GM20431 (cell line): ENCODE measurements around the gene LANCL3.

ENCODE experiments used
- in situ Hi-C: fragments of 300-500 bp; cut with MseI, MboI; formaldehyde crosslinking; loops from one replicate; pipeline ENCODE4 v1.15.0; 2020; ENCODE audit warnings: low sequenced_read_pairs; ENCODE audit not compliant: unreplicated experiment

The LANCL3 gene

DNA sequence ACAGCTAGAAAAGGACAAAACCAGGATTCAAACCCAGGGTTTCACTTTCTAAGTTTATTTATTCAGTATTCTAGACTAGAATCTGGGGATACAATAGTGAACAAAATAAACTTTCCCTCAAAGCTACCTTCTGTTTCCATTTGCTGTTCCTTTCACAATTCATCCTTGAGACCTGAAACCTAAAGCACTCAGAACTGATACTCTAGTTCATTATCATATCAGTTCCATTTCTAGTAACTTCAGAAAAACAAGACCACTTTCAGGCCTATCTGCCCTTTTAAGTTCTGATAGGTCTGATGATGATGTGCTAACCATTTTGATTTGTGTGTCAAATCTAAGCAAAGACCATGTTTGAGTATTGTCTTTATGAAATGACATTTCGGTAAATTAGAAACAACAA is 106.3 kb downstream of the LANCL3 start:
- in situ Hi-C loops = no loop called here

DNA sequence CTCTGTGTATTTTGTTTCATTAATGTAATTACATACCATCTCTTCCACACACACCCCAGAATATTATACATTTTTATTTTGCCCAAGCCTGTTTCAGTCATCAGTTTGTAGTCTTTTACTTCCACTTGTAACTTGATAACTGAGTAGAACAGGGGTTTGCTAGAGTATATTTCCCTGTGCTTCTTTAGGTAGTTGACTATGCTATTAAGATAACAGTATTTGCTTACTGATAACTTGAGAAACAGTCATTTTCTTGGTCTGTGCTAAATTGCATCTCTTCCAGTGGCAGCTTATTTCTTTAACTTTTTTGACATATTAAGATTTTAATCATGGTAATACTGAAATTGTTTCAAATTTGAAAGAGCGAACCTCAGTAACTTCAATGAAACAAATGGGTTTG is 107.1 kb downstream of the LANCL3 start:
- in situ Hi-C loops = no loop called here

DNA sequence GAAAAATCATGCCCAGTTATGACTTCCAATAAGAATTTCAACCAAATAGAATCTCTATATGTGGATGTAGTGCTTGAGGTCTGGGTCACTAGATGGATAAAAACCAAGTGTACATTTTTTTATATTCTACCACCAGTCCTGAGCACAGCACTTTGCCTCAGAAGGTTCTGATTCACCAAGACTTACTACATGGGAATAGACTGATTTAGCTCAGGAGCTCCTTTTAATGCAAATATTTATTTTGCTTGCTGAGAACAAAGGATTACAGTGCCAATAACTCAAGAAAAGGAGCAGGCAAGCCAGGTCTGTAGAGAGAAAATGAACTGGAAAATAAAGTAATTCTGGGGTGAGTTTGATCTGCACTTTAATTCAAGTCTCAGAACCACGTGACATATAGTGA is 107.8 kb downstream of the LANCL3 start:
- in situ Hi-C loops = no loop called here

GRCh38 chrX:37679888-37680287 is 108.4 kb downstream of the LANCL3 start:
- in situ Hi-C loops = no loop called here

- in situ Hi-C loops = no loop called here
Measured at GRCh38 chrX:37684426-37684825, 113.0 kb downstream of the LANCL3 start.

- in situ Hi-C loops = no loop called here
Measured at GRCh38 chrX:37684973-37685372, 113.5 kb downstream of the LANCL3 start.

- in situ Hi-C loops = no loop called here
Measured at GRCh38 chrX:37685381-37686359, 114.2 kb downstream of the LANCL3 start, which contains the start of gene XK. Gene XK (plus strand): TSS chrX:37685791. CDS start chrX:37685962, 171 bp downstream.

- in situ Hi-C loops = no loop called here
Measured at GRCh38 chrX:37686369-37686995, 115.0 kb downstream of the LANCL3 start.

- in situ Hi-C loops = no loop called here
Measured at GRCh38 chrX:37686996-37687395, 115.5 kb downstream of the LANCL3 start.

GRCh38 chrX:37690119-37690518 is 118.7 kb downstream of the LANCL3 start:
- in situ Hi-C loops = no loop called here

DNA sequence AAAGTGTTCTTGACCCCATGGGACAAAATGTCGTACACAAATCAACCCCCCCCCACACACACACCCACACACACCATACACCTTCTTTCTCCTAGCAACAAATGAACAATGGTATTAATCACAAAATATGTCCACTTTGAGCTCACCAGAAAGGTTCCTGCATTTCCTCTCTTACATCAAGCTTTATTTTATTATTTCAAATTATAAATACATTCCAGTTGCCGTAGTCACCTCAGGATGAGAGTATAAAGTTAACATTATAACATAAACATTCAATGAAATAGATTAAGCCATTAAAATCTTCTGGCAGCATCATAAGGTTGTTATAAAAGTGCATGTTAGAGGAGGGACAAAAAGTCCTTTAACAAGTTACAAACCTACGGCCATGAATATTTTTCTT is 121.5 kb downstream of the LANCL3 start:
- in situ Hi-C loops = no loop called here

- in situ Hi-C loops = no loop called here
Measured at GRCh38 chrX:37697169-37697760, 125.8 kb downstream of the LANCL3 start.

DNA sequence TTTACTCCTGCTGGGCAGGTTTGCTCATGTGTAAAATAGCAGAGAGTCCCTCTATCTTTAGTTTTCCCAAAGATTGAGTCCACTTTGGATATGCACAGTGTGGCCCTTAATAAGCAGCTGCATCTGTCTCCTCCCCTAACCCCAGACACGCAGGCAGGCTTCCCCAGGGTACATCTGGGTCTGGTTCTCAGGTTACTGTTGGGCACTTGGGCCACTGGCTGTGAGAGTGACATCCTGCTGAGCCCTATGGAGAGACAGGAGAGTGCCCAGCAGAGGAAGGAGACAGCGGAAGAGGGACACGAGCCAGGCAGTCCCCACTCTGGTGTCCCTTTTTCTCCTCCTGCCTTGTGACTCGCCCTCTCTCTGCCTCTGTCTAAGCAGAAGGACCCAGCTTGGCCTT is 130.1 kb downstream of the LANCL3 start:
- in situ Hi-C loops = no loop called here

GRCh38 chrX:37711991-37712390 is 140.5 kb downstream of the LANCL3 start:
- in situ Hi-C loops = no loop called here

GRCh38 chrX:37712458-37712857 is 141.0 kb downstream of the LANCL3 start:
- in situ Hi-C loops = no loop called here

- in situ Hi-C loops = no loop called here
Measured at GRCh38 chrX:37714479-37714878, 143.0 kb downstream of the LANCL3 start.

GRCh38 chrX:37716602-37717001 is 145.1 kb downstream of the LANCL3 start:
- in situ Hi-C loops = no loop called here

DNA sequence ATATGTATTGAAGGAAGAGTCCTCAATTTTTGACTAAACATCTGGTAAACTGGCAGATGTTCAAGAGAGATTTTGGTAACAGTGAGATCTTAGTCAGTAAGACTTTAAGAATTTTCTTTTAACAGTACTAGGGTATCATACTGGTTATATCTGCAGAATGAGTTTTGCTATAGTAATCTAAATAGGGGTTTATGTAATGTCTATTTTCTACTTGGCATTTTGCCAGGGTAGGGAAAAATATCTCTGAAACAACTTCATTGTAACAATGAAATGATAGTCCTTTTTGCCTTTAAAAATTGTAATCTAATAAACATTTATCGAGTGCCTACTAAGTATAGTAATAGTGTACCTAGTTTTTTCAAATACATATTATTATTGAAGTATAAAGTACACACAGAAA is 146.2 kb downstream of the LANCL3 start:
- in situ Hi-C loops = no loop called here

DNA sequence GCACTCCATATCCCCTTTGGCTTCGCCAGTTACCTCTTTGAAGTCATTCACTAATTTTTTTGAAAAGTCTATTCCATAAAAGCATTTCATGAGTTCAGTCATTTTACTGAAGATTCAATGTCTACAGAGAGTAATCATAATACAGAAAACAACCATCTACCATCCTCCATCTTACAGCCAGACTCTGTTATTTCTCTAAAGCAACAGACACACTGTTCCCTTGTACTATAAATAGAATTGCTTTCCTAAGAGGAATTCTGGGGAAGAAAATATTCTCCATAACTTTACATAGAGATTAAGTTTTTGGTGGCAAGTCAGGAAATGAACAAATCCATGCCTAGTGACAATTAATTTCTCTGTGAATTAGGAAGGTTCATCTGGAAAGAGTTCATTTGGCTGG is 151.1 kb downstream of the LANCL3 start:
- in situ Hi-C loops = no loop called here

- in situ Hi-C loops = no loop called here
Measured at GRCh38 chrX:37726346-37726745, 154.9 kb downstream of the LANCL3 start.
